WI38 (cell line): Measurements from ENCODE around the gene TSPAN14.

Experiments
- H3K4me3 ChIP-seq: 2 replicates; pipeline ENCODE4 v1.5.1; 2011; ENCODE audit warnings: low read depth, mild to moderate bottlenecking, control low read depth, low read length
- CTCF ChIP-seq: IDR thresholded peaks from 2 replicates; pipeline ENCODE4 v1.5.1; 2012; ENCODE audit warnings: low read depth, mild to moderate bottlenecking, control low read depth, low read length

The TSPAN14 gene

GRCh38 chr10:80487791-80488538 is 33.9 kb downstream of the TSPAN14 start:
- H3K4me3 ChIP-seq: no peak overlapping the region
- TF ChIP-seq CTCF: no peak

- H3K4me3 ChIP-seq: no peak overlapping the region
- TF ChIP-seq CTCF: no peak
Observed at GRCh38 chr10:80488539-80489066, 34.5 kb downstream of the TSPAN14 start.

GRCh38 chr10:80489371-80490112 is 35.4 kb downstream of the TSPAN14 start:
- TF ChIP-seq CTCF: no peak

GRCh38 chr10:80491251-80492102 is 37.4 kb downstream of the TSPAN14 start:
- TF ChIP-seq CTCF: no peak
- no peak overlapping the region for H3K4me3 ChIP-seq

More at GRCh38 chr10:80489371-80490112, 35.4 kb downstream of the TSPAN14 start:
- H3K4me3 ChIP-seq: no peak overlapping the region

GRCh38 chr10:80492848-80493521 is 38.9 kb downstream of the TSPAN14 start:
- H3K4me3 ChIP-seq: no peak overlapping the region
- no peak for TF ChIP-seq CTCF

- H3K4me3 ChIP-seq: no peak overlapping the region
- TF ChIP-seq CTCF: no peak
Observed at GRCh38 chr10:80493522-80494051, 39.5 kb downstream of the TSPAN14 start.
